Measurements from ENCODE around the gene ACOT13.
"Not testable (repeated sequence)": the region's sequence is repeated elsewhere in the genome, so short reads cannot be mapped to it uniquely, and the experiment has no call there.

Gene ACOT13

DNA sequence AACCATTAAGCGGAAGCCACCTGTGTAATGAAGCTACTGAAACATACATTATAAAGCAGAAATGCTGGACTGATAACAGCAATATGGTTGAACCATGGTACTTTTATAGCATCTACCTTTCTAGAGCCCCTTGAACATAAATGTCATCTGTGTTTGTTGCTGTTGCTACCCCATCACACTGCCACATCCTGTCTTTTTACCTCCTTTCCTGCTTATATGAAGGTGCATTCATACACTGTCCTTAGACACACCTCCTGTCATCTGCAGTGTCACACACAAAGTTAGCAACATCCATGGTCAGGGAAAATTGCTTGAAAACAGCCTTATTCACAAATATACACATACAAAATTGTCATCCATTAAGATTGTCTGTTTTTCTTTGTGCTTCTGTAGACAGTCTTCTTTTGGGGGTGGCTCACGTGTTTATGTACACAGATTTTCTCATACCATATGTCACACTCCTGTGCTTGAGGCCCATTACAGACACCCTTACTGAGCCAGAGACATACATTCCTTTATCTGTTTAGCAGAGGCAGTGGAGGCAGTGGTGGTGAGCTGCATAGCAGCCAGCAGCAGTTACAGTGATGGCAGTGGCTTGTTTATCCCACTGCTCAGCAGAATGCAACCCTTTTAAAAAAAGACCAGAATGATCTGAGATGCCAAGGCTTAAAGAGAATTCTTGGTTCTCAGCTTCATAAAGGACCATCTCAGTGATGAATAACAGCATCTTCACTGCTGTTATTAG lies 26.1 kb downstream of the ACOT13 start:
- DNase-seq = no peak

DNA sequence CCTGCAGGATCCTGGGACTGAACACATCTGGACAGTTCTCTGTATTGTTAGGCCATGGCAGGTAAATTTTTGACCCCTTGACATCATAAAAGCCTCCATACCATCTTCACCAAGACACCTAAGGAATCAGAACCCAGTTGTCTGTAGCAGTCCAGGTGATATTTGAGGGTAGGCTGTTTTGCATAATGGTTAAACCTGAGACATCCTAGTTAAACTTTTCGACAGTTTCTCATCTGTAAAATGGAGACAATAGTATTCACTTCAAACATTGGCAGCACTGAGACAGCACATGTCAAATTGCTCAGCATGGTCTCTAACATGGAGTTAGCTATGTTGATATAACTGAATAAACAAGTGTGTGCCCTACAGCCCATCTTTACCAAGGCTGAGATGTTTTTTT lies 27.3 kb downstream of the ACOT13 start:
- no peak for DNase-seq

DNA sequence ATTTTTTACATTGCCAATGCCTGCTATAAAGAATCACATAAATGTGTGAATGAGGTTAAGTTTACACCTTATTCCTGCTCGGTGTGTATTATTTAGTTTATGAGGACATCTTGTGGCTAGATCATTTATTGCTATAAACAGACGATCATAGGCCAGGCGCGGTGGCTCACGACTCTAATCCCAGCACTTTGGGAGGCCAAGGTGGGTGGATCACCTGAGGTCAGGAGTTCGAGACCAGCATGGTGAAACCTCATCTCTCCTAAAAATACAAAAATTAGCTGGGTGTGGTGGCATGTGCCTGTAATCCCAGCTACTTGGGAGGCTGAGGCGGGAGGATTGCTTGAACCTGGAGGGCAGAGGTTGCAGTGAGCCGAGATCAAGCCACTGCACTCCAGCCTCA lies 28.8 kb downstream of the ACOT13 start:
- DNase-seq = peak; percentile 12

DNA sequence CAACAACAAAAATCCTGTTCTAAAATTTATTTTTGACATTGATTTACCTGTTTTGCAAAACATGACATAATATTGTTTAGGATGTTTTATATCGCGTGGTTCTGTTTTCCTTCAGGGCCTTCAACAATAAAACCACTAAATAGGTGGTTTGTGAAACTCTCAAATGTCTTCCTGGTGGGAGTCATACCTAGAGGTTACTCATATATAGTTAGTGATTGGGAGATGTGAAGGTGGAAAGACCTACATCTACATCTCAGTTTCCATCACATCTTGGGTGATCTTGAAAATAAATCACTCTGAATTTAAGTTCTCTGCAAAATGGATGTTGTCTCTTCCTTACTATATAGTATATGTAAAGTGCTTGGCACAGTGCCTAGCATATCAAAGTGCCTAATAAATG lies 29.2 kb downstream of the ACOT13 start:
- no peak for DNase-seq

DNA sequence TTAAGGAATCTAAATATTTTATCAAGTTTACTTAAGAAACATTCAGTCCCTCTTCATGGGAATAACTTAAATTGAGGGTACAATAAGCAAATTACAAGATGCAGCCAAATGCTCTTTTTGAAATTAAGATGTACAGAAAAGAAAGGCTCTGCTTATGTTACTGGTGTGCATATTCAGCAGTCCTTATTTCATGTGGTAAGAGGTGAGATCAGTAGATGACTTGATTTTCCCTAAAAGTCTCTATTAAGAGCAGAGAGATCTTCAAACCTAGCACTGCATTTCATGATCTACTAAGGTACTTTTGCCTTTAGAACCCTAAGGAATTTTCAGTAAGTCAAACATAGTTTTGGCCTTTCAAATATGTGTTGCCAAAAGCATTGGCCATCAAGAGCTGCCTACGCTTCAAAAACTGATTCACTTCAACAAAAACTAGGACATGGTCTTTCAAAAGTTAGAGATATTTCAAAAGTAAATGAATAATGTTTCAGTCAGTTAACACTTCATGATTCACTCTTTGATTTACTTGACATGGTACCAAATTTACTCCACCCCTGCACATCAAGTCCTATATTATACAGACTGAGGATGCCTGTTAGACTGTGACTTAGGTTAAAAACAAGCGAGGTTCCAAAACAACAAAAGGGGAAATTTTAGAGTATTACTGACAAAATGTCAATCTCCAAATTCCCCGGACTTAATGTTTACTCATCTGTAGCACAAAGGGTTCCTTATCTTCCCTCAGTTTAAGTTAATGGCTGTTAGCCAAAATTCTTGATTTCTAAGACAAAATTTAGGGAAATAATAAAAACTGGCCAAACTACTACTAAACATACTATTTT lies 32.9 kb downstream of the ACOT13 start:
- DNase-seq = no peak

DNA sequence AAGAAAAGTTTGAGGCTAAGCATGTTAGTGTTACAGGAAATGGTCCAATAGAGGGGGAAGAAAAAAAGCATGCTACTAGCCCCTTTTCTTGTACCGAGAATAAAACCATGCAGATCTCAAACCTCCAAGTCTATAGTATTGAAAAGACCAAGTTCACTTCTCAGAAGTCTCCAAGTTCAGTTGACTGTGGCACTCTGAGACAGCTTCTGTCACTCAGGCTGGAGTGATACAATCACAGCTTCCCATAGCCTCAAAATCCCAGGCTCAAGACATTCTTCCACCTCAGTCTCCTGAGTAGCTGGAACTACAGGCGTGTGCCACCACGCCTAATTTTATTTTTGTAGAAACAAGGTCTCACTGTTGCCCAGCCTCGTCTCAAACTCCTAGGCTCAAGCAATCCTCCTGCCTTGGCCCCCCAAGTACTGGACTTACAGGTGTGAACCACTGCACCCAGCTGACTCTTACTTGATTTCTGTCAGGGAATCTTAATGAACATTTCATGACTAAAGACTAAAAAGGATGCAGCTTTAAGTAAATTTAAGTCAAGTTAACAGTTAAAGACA lies 35.9 kb downstream of the ACOT13 start:
- no peak for DNase-seq

DNA sequence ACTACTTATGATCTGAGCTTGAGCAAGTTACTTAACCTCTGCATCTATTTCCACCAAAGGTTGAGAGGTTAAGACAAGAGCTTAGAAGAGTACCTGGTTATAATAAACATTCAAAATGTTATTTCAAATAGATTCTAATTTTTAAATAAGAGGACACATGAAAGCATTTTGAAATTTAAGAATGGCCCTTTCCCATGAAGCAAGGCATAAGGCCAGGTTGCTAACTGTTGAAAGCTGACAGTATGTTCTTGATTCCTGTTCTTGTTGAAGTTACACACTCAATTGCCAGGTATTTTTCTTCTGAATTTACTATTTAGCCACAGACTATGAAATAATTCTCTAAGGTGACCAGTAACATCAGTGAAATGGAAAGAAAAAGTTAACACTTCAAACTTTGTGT lies 37.6 kb downstream of the ACOT13 start:
- no peak for DNase-seq

DNA sequence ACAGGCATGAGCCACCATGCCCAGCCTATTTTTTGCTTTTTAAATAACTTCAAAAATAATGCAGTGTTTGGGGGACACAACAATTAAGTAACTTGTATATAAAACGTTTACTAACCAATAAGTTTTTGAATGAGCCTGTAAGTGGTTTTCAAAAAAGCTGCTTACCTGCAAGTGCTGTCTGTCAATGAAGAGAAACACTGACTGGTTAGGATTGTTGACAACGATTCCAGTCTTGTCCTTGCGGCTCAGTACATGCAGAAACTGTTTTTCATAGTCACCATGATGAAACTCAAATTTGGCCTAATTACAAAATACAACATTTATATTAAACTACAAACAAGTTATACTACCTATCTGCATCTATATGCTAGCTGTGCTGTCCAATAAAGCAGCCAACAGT lies 41.7 kb downstream of the ACOT13 start:
- no peak for DNase-seq

DNA sequence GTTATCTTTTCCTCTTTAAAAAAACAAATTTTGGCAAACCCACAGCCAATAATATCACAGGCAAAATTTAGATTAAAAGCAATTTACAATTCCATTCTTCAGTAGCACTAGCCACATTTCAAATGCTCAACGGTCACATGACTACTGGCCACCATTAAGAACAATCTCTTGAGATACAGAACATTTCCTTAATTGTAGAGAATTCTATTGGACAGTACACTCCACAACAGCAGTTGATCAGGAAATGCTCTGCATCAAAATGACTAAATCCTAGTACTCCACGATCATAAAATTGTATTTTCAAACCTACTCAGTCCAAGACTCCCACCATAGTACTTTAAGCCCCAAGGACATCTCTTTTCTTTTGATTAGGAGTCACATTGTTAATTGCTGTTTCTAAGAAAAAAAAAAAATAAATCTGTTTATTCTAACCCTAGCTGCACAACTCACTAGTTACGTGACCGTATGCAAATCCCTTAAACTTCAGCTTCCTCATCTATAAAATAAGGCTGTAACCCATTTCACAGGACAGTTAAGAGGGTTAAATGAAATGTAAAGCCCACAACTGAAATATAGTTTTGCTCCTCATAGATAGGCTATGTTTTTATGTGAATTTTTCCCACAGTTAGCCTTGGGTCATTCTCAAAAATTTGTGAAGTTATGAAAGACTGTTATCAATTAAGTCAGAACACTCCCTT lies 42.3 kb downstream of the ACOT13 start:
- DNase-seq = no peak

DNA sequence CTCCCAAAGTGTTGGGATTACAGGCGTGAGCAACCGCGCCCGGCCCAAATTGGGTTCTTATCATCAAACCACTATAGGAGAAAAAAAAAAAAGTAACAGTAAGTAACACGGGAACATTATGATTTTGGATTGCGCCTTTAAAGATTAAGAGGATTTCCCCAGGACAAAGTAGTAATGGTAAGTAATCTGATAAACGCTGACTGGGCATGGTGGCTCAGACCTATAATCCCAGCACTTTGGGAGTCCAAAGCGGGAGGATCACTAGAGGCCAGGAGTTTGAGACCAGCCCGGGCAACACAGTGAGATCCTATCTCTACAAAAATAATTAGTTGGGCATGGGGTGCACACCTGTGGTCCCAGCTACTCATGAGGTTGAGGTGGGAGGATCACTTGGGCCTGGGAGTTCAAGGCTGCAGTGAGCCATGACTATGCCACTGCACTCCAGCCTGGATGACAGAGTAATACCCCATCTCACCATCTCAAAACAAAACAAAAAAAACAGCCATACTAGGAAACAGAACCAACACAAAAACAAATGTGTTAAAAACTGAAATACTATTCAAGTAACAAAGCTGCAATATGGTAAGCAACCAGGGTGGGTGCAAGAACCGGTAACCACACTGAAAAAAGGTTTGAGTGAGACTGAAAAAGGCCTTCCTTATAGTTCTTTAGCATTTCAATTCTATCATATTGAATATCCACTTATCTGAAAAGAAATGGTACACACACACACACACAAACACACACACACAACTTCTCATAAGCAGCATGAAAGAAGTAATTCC lies 43.8 kb downstream of the ACOT13 start:
- no peak for DNase-seq

DNA sequence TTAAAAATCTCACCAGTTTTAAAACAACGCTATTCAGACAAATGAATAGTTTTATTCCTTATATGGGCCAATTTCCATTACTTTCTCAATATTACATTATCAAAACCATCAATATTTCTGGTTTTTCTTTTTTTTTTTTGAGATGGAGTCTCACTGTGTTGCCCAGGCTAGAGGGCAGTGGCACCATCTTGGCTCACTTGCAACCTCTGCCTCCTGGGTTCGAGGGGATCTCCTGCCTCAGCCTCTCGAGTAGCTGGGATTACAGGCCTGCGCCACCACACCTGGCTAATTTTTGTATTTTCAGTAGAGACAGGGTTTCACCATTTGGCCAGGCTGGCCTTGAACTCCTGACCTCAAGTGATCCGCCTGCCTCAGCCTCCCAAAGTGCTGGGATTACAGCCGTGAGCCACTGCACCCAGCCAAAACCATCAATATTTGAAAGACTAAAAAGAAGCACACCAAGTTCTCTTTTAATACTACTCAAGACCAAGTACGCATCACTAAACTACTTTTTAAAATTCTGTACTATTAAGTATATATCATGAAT lies 49.8 kb downstream of the ACOT13 start:
- DNase-seq = not testable (repeated sequence)

DNA sequence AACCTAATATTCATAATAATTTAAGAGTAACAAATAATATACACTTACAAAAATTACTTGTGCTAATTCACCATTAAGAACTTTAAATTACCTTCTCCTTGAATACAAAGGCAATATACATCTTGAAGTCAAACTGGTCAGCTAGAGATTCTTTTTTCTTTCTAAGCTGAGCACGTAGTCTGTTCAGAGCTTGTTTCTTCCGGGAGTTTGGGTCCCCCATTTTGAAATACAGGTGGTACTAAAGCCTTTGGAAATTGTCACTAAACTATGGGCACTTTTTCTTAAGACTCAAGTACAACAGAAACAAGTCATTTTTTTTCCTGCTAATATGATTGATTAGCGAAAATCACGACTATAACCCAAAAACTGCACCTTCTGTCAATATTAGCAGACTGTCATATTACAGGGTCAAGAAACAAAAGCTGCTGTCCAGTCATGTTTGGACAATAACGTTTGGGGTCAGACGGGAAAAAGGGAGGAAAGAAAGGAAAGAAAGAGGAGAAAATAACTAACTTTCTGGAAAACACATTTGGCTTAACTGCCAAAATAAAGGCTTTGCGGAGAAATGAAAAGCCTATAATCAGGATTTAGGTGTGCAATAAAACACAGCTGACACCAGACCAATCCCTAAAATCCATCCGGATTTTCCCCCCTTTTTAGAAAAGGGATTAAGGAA lies 51.7 kb downstream of the ACOT13 start:
- no peak for DNase-seq

DNA sequence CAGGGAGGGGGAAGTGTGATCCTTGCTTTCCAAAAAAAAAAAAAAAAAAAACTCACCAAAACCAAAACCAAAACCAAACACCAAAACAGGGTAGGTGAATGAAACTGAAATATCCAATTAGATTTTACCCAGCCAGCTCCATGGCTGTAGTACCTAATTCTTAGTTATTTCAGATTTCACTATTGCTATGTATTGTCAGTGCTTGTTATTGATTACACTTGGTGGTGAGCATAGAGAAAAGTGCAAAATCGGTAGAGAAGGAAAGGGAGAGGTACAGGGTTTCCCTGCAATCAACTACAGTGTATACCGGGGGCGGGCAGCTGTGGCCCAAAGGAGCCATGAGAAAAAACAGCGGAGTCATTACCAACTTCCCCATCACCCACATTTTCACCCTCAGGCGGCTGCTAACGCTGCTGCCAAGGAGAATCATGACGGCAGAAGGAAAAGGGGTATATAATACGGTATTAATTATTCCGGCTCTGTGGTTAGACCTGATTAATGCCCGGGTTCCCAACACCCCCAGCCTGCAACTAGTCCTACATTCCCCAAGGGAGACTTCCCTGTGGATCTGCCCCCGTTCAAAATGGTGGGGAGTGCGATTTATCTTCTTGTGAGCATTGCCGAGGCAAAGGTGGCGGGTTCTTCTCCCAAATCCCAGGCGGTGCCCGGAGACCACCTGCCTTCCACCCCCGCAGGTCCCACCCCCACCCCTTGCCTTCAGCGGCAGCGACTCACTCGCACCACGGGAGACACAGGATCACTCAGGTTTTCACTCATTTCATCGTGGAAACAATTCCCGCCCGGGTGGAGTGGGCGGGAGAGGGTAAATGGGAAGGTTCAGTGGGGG lies 52.5 kb downstream of the ACOT13 start, which contains the start of gene C6orf62:
Gene C6orf62, minus strand, starts transcription at position 30 of the 847 bp plus-strand sequence. CDS start 486 bp downstream, outside the sequence.
- peak; percentile 33 for DNase-seq

DNA sequence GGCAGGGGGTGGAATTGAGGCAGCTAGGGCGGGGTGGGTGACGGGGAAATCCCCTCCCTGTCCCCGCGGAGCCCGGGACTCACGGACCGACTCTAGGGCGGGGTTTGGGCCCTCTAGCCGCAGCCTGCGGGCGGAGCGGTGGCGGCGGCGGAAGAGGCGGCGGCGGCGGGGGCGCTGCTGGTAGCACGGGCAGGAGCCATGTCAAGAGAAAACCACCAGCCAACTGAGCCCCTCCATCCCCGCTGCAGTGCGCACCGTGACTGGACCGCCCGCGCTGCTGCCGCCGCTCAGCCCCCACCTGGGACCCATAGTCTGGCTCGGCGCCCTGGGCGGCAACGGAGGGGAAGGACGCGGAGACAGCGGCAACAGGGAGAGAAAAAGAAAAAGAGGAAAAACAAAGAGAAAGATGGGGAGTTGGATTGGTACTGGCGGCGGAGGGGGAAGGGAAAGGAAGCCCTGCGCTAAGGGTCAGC lies 53.3 kb downstream of the ACOT13 start:
- peak; percentile 71 for DNase-seq

DNA sequence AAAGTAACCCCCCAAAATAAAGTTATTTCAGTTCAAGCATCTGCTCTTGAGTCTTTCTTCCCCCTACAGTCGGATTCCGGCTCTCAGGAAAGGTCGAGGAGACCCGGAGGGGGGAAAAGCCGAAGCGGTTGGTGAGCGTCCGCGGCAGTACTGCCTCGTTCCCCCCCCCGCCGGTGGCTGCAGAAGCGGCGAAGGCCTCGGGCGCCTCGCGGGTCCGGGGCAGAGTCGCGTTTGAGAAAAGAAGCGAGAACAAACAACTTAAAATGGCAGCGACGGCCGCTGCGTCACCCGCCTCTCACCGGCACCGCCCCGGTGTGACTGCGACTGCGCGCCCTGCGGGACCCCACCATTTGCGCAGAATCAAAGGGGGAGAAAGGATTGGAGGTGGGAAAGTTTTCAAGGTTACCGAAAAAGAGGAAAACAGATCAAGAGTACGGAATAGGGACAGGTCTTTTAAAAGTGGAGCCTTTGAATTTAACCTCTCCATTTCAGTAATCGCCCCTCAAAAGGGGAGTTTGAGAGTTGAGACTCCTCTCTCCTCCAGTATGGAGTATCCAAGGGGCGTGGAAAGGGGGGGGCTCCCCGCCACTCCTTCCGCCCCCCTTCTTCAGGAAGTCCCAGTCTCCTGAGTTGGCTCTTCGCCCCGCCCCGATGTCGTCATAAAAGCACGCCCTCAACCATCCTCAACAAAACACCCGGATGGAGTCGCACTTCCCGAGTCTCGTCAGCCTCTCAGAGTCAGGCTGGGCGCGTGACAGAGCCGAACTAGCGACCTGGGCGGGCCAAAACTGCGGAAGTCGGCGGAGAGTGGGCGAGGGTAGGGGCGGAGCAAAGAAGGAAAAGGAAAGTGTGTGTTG lies 54.0 kb downstream of the ACOT13 start:
- peak; percentile 100 for DNase-seq

DNA sequence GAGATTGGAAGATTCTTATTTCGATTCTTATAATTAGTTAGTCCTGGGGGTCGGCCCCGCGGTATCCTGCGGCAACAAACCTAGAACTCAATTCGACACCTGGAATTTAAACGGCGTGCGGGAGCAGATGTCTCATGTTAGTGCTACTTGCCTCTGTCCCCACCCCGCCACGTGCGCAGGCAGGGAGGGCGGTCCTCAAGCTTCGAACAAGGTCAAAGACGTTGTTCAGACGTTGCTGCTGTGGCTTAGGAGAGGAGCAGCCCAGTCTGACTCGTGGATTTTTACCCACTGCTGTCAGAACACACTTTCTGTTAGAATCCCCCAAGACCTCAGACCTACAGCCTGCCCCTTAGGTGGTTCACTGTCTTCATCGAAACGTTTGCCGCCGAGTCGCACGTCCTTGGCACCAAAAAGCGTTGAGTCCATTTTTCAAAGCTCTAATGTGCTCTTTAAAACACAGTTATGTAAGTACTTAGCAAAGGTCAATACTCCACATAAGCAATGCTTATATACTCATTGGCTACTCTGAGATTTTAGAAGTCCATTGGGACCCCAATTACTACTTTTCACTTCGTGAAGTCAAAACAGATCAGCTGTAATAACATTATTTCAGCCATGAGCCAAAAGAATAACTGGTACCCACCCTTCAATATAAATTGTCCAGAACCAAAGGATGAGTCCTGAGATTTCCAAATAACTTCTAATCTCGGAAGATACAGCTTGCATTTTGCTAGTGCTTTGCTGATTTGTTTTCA lies 54.8 kb downstream of the ACOT13 start:
- peak; percentile 82 for DNase-seq

DNA sequence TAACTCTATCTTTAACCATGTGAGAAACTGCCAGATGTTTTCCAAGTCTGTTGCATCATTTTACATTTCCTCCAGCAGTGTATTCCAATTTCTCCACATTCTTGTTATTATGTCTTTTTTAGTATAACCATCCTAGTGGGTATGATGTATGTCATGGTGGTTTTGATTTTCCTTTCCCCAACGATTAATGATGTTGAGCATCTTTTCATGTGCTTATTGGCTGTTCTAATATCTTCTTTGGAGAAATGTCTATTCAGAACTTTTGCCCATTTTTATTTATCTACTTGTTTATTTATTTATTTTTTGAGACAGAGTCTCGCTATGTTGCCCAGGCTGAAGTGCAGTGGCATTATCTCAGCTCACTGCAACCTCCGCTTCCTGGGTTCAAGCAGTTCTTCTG lies 56.4 kb downstream of the ACOT13 start:
- DNase-seq = no peak

DNA sequence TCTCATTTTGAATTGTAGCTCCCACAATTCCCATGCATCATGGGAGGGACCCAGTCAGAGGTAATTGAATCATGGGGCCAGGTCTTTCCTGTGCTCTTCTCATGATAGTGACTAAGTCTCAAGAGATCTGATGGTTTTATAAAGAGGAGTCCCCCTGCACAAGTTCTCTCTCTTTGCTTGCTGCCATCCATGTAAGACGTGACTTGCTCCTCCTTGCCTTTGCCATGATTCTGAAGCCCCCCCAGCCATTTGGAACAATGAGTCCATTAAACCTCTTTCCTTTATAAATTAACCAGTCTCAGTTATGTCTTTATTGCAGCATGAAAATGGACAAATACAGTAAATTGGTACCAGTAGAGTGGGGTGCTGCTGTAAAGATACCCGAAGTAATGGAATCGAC lies 63.8 kb downstream of the ACOT13 start:
- DNase-seq = not testable (repeated sequence)

Measured in activated gamma-delta T cell treated with Interleukin-2 at 50 U/mL for 16 hours (primary cell).